ENCODE data around the gene MNT. TPM values are rescaled to one million over a fixed set of nuclear protein-coding genes. Genes with fewer than 3 reads are reported as not detected.

Gene MNT
- total and polyA plus RNA-seq, 2 experiments from 2014 or later = 5.7 to 6.4 TPM

- TF ChIP-seq, protein P1, sequence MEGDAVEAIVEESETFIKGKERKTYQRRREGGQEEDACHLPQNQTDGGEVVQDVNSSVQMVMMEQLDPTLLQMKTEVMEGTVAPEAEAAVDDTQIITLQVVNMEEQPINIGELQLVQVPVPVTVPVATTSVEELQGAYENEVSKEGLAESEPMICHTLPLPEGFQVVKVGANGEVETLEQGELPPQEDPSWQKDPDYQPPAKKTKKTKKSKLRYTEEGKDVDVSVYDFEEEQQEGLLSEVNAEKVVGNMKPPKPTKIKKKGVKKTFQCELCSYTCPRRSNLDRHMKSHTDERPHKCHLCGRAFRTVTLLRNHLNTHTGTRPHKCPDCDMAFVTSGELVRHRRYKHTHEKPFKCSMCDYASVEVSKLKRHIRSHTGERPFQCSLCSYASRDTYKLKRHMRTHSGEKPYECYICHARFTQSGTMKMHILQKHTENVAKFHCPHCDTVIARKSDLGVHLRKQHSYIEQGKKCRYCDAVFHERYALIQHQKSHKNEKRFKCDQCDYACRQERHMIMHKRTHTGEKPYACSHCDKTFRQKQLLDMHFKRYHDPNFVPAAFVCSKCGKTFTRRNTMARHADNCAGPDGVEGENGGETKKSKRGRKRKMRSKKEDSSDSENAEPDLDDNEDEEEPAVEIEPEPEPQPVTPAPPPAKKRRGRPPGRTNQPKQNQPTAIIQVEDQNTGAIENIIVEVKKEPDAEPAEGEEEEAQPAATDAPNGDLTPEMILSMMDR (conservative IDR thresholded peaks at IDR 0.05; ENCODE audit: low read depth in 2 of 2) = no peak
- TF ChIP-seq EZH2phosphoT487 (IDR thresholded peaks at IDR 0.05; ENCODE audit: unreplicated experiment) (no peak), EZH2 (IDR thresholded peaks at IDR 0.05; ENCODE audit: low read depth, unreplicated experiment) (no peak)
These were observed 35.6 kb upstream of the MNT start (continued) for GRCh38 chr17:2436316-2436905.

GRCh38 chr17:2435862-2436261, 35.0 kb upstream of the MNT start:
- Mint-ChIP-seq H3K27me3 (ENCODE audit: insufficient read depth, low read depth, poor library complexity) (peaks cover 14% of the 10 kb centered on the region), H3K36me3 (ENCODE audit: low read depth) (peaks cover 65% of the 10 kb centered on the region), H3K4me1 (peaks cover 35% of the 10 kb centered on the region), H3K4me3 (peak overlapping the region; percentile 56; the same call in 2 of the 3 replicates), H3K9me3 (no peaks in the 10 kb centered on the region), H3K27ac (peak overlapping the region; percentile 92; the same call in 1 of the 2 replicates)
- Histone ChIP-seq H3K79me2 (replicated peaks; ENCODE audit: insufficient read depth) (peaks cover 18% of the 10 kb centered on the region), H4K20me1 (replicated peaks; ENCODE audit: insufficient read depth) (peaks cover 14% of the 10 kb centered on the region), H3F3A (replicated peaks; ENCODE audit: low read depth) (peaks cover 18% of the 10 kb centered on the region), H3K36me3 (ENCODE audit: insufficient read depth) (peaks cover 34% of the 10 kb centered on the region), H3K27ac (ENCODE audit: low read depth) (peak overlapping the region; percentile 68), H3K4me3 (peak overlapping the region; percentile 36), H3K4me1 (ENCODE audit: insufficient read depth) (peaks cover 28% of the 10 kb centered on the region), H3K4me2 (peak overlapping the region; percentile 49), H3K27me3 (ENCODE audit: insufficient read depth) (no peaks in the 10 kb centered on the region), H3K9me2 (ENCODE audit: insufficient read depth) (no peaks in the 10 kb centered on the region), H2AFZ (no peak overlapping the region)
- TF ChIP-seq, protein P2, sequence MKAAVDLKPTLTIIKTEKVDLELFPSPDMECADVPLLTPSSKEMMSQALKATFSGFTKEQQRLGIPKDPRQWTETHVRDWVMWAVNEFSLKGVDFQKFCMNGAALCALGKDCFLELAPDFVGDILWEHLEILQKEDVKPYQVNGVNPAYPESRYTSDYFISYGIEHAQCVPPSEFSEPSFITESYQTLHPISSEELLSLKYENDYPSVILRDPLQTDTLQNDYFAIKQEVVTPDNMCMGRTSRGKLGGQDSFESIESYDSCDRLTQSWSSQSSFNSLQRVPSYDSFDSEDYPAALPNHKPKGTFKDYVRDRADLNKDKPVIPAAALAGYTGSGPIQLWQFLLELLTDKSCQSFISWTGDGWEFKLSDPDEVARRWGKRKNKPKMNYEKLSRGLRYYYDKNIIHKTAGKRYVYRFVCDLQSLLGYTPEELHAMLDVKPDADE (IDR thresholded peaks at IDR 0.05) = no peak
- no peak for TF ChIP-seq EZH2phosphoT487 (IDR thresholded peaks at IDR 0.05; ENCODE audit: unreplicated experiment)
- TF ChIP-seq CREB1 (CRISPR knock-in tag; IDR thresholded peaks at IDR 0.05; ENCODE audit: low read depth) = no peak
- TF ChIP-seq, protein P1 (conservative IDR thresholded peaks at IDR 0.05; ENCODE audit: low read depth in 2 of 2) = no peak
- ATAC-seq (peak; percentile 40), DNase-seq (ENCODE audit: low spot score) (peak; percentile 16)

DNA sequence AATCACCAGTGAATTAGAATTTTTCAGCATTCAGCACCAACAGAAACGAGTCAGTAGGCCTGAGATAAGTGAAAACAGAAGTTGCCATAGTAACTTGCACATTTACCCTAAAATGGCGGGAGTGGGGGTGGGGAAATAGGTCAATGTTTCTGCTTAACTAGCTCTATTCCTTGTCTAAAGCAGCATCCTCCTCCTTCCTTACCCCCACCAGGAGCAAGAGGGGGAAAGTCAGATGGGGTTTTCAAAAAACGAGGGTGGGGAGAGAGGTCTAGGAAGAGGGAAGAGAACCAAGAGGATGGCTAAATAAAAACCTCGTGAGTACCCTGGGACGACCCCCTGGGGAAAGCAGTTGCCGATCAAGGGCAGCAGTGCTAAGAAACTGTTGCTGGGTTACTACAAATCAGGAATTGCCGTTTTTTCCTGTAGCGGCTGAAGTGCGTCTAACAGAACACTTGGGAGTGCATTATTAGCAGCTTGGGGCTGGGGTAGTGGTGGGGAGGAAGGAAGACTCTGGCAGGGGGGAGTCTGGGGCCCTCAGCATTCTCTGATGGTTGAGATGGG, 34.4 kb upstream of the MNT start:
- Histone ChIP-seq H3F3A (replicated peaks; ENCODE audit: low read depth) (peaks cover 18% of the 10 kb centered on the region), H3K4me2 (peak overlapping the region; percentile 49), H3K9me2 (ENCODE audit: insufficient read depth) (no peaks in the 10 kb centered on the region), H3K36me3 (ENCODE audit: insufficient read depth) (peaks cover 31% of the 10 kb centered on the region), H2AFZ (no peak overlapping the region), H3K27ac (ENCODE audit: low read depth) (peak overlapping the region; percentile 68), H3K4me1 (ENCODE audit: insufficient read depth) (peaks cover 28% of the 10 kb centered on the region), H4K20me1 (replicated peaks; ENCODE audit: insufficient read depth) (peaks cover 13% of the 10 kb centered on the region), H3K4me3 (peak overlapping the region; percentile 36), H3K79me2 (replicated peaks; ENCODE audit: insufficient read depth) (peaks cover 18% of the 10 kb centered on the region), H3K27me3 (ENCODE audit: insufficient read depth) (no peaks in the 10 kb centered on the region)
- peaks cover 14% of the 10 kb centered on the region for H3K27me3 Mint-ChIP-seq (ENCODE audit: insufficient read depth, low read depth, poor library complexity)
- no peak for TF ChIP-seq POLR2AphosphoS5 (IDR thresholded peaks at IDR 0.05; ENCODE audit: low read depth)
- TF ChIP-seq, protein P2 (IDR thresholded peaks at IDR 0.05) = no peak
- no peak for TF ChIP-seq CREB1 (CRISPR knock-in tag; IDR thresholded peaks at IDR 0.05; ENCODE audit: low read depth)
- TF ChIP-seq ZNF114 (CRISPR knock-in tag; IDR thresholded peaks at IDR 0.05) = no peak
- H3K36me3 Mint-ChIP-seq (ENCODE audit: low read depth) = peaks cover 59% of the 10 kb centered on the region
- H3K4me3 Mint-ChIP-seq = peak overlapping the region; percentile 56
- DNase-seq (ENCODE audit: low spot score) (peak; percentile 91), ATAC-seq (peak; percentile 75)
- H3K27ac Mint-ChIP-seq = peak overlapping the region; percentile 92
- no peaks in the 10 kb centered on the region for H3K9me3 Mint-ChIP-seq
- H3K4me1 Mint-ChIP-seq = peaks cover 35% of the 10 kb centered on the region
